ENCODE results near the gene DBN1.

DBN1 gene

DNA sequence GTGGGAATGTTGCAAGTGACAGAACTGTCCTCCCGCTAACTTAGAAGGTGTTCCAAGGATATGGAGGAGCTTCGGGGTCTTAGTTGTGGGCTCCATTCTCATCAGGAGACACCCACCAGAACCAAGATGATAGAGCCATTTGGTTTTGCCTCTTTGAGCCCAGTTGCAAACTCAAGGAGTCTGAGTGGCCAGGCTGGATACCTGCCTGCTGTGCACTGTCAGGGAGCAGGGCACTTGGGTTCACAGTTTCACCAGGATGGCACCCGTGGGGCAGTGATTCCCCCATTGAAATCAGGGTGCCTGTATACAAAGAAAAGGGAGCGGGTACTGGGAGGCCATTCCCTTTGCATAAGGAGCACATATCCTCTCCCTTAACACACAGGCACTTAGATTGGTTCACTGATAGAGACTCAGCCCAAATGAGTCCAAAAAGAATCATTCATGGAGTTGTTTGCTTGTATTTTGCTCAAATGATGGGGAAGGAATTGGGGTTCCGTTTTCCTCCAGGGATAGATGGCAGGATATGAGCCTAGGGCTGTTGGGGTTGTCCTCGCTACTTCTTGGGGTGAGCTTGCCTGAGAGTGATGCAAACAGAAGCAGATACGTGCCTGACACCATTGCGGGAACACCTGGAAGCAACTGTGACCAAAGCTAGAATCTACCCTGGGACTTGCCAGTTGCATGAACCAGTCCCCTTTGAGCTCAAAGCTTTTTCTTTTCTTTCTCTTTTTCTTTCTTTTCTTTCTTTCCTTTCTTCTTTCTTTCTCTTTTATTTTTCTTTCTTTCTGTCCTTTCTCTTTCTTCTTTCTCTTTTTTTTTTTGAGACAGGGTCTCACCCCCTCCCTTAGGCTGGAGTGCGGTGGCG is 28.1 kb downstream of the DBN1 start:
- ChIA-PET POLR2A (interaction anchor here (1.0 to 1.5 kb wide), 3 partner anchors 9 to 66 kb away, joined by 3 to 6 read pairs (median 5); partner anchors contain the start of gene GRK6), CTCF (interaction anchor here (0.7 to 21.1 kb wide), 13 partner anchors 8 to 373 kb away, joined by 3 to 412 read pairs (median 7); partner anchors contain the start of genes F12, MXD3 and PFN3)
- DNase-seq (ENCODE audit: low read depth, low spot score), result no peak
- TF ChIP-seq CTCF (IDR thresholded peaks at IDR 0.05; ENCODE audit: insufficient read depth, low read length, missing control alignments), result no peak
- no peak overlapping the region for H3K4me3 ChIP-seq (ENCODE audit: low read depth, low read length)

GRCh38 chr5:177444106-177445051 is 29.1 kb downstream of the DBN1 start:
- ChIA-PET POLR2A (interaction anchor here (0.9 to 1.5 kb wide), 2 partner anchors 18 to 53 kb away, joined by 3 read pairs; partner anchors contain the start of genes GRK6 and PDLIM7), CTCF (interaction anchor here (1.0 to 21.1 kb wide), 9 partner anchors 11 to 331 kb away, joined by 3 to 412 read pairs (median 7); partner anchors contain the start of genes F12, GRK6 and PFN3)
- TF ChIP-seq CTCF (IDR thresholded peaks at IDR 0.05; ENCODE audit: insufficient read depth, low read length, missing control alignments), result no peak
- H3K4me3 ChIP-seq (ENCODE audit: low read depth, low read length), result no peak overlapping the region
- DNase-seq (ENCODE audit: low read depth, low spot score), result no peak

DNA sequence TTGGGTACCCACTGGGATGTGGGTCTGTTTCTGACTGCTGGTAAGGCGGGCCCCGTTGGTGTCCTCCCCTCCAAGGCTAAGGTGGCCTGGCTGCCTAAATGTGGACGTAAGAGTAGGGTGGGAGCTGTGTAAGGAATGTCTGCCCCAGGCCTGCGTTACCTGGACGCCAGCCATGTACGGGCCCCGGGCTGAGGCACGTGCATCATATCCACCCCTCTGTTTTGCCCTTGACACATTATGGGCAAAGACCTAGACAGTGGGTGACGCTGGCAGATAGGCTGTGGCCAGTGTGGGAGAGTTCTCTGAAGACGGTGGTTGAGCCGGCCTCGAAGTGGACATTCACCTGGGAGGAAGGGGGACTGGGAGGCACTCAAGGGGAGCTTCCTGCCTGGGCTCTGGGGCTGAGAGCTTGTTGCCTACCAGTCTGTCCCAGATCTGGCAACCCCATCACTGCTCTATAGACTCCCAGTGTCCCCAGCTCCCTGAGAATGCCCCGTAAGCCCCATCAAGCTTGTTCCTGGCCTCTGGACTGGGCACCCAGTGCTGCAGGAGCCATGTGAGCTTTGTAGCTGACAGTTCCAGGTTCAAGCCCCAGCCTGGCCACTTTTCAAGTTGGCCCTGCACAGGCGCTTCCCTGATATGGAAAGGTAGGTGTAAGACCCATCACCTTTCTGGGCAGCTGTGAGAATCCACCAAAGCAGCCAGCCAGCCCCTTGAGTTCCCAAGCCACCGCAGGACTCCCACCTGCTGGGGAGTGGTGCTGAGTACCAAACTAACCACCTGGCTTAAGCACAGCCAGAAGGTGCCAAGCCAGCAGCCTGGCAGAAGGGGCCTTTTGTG is 30.1 kb downstream of the DBN1 start:
- no peak for TF ChIP-seq CTCF (IDR thresholded peaks at IDR 0.05; ENCODE audit: insufficient read depth, low read length, missing control alignments)
- DNase-seq (ENCODE audit: low read depth, low spot score), result no peak
- ChIA-PET POLR2A (no interaction called here), CTCF (interaction anchor here (0.6 to 21.1 kb wide), 8 partner anchors 12 to 330 kb away, joined by 3 to 412 read pairs (median 6); partner anchors contain the start of genes F12, GRK6 and PFN3)
- no peak overlapping the region for H3K4me3 ChIP-seq (ENCODE audit: low read depth, low read length)

DNA sequence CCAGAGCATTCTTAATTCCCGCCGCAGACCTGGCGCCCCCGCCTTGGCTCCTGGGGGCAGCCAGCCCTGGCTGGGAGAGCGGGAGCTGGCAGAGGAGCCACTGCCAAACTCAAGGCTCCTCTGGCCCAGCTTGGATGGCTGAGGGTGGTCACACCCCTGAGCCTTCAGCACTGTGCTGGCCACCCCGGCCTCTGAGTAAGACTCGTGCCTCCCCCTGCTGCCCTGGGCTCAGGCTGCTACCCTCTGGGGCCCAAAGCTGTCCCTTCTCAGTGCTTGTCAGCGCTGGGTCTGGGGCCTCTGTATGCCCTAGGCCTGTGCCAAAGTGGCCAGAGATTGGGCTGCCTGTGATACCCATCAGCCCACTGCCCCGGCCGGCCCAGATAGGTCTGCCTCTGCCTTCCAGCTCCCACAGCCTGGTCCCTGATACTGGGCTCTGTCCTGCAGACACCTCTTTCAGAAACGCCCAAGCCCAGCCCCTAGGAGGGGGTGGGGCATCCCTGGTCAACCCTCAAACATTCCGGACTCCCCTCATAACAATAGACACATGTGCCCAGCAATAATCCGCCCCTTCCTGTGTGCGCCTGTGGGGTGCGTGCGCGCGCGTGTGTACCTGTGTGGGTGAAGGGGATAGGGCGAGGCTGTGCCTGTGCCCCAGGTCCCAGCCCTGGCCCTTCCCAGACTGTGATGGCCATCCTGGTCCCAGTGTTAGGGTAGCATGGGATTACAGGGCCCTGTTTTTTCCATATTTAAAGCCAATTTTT is 31.2 kb downstream of the DBN1 start:
- POLR2A ChIA-PET, result no interaction called here
- CTCF ChIA-PET, result interaction anchor here (1.2 to 21.1 kb wide), 6 partner anchors 13 to 73 kb away, joined by 3 to 412 read pairs (median 46); partner anchors contain the start of genes F12 and PFN3
- no peak for TF ChIP-seq CTCF (IDR thresholded peaks at IDR 0.05; ENCODE audit: insufficient read depth, low read length, missing control alignments)
- DNase-seq (ENCODE audit: low read depth, low spot score), result no peak
- no peak overlapping the region for H3K4me3 ChIP-seq (ENCODE audit: low read depth, low read length)

All from AG04449 (cell line).